Neural cell (in vitro differentiated cells): ENCODE measurements around the gene PCBD2. TPM values are rescaled to one million over a fixed set of nuclear protein-coding genes. Genes with fewer than 3 reads are reported as not detected.

Source experiments
- H2AFZ ChIP-seq: fragments of 200-600, 300-800 bp; sonication (generic), shearing (Covaris generic); 2 replicates; pipeline ENCODE4 v1.6.0; 2014; ENCODE audit warnings: low read depth, mild to moderate bottlenecking, antibody characterized with exemption, low read length, moderate library complexity
- H3F3A ChIP-seq: fragments of 200-600 bp; shearing (Covaris generic); 2 replicates; pipeline ENCODE4 v1.6.1; 2016; ENCODE audit warnings: mild to moderate bottlenecking, moderate library complexity, mixed read lengths, antibody characterized with exemption, low read length; ENCODE audit not compliant: insufficient read depth, poor library complexity, severe bottlenecking
- H3K27ac ChIP-seq: fragments of 200-600, 300-800 bp; sonication (generic), shearing (Covaris generic); 2 replicates; pipeline ENCODE4 v1.5.1; 2014; ENCODE audit warnings: mild to moderate bottlenecking, low read length, moderate library complexity
- H3K27me3 ChIP-seq: fragments of 300-800, 200-600 bp; sonication (generic), shearing (Covaris generic); 2 replicates; pipeline ENCODE4 v1.6.0; 2014; ENCODE audit warnings: mild to moderate bottlenecking, low read depth, low read length, moderate library complexity; ENCODE audit not compliant: insufficient read depth
- H3K36me3 ChIP-seq: fragments of 300-800, 200-600 bp; sonication (generic), shearing (Covaris generic); 2 replicates; pipeline ENCODE4 v1.5.1; 2014; ENCODE audit warnings: mild to moderate bottlenecking, antibody characterized with exemption, low read length, moderate library complexity; ENCODE audit not compliant: insufficient read depth
- H3K4me2 ChIP-seq: fragments of 300-800, 200-600 bp; sonication (generic), shearing (Covaris generic); 2 replicates; pipeline ENCODE4 v1.6.0; 2014; ENCODE audit warnings: mild to moderate bottlenecking, low read length
- H3K4me3 ChIP-seq: fragments of 300-800, 200-600 bp; sonication (generic), shearing (Covaris generic); 2 replicates; pipeline ENCODE4 v1.5.1; 2014; ENCODE audit warnings: mild to moderate bottlenecking, low read length, moderate library complexity
- H3K79me2 ChIP-seq: fragments of 200-600 bp; shearing (Covaris generic); replicated peaks from 2 replicates; pipeline ENCODE4 v1.6.0; 2014; ENCODE audit warnings: mild to moderate bottlenecking, low read length, moderate library complexity; ENCODE audit not compliant: insufficient read depth
- H3K9ac ChIP-seq: fragments of 300-800, 200-600 bp; sonication (generic), shearing (Covaris generic); 2 replicates; pipeline ENCODE4 v1.6.1; 2016; ENCODE audit warnings: mild to moderate bottlenecking, low read length, mixed read lengths
- H3K9me2 ChIP-seq: fragments of 200-600 bp; shearing (Covaris generic); 2 replicates; pipeline ENCODE4 v1.6.1; 2016; ENCODE audit warnings: mild to moderate bottlenecking, low read length, mixed read lengths; ENCODE audit not compliant: insufficient read depth
- H3K9me3 ChIP-seq: fragments of 200-600, 300-800 bp; sonication (generic), shearing (Covaris generic); 2 replicates; pipeline ENCODE4 v1.6.1; 2016; ENCODE audit warnings: mild to moderate bottlenecking, mixed run types, low read length, moderate library complexity, mixed read lengths
- H4K20me1 ChIP-seq: fragments of 200-600 bp; shearing (Covaris generic); 2 replicates; pipeline ENCODE4 v1.6.1; 2016; ENCODE audit warnings: mild to moderate bottlenecking, mixed run types; ENCODE audit not compliant: insufficient read depth
- CTCF ChIP-seq: fragments of 450-650 bp; IDR thresholded peaks from 2 replicates; pipeline ENCODE4 v1.5.1; 2014; ENCODE audit warnings: antibody characterized with exemption, mild to moderate bottlenecking, moderate library complexity; ENCODE audit not compliant: poor library complexity, severe bottlenecking
- EP300 ChIP-seq: fragments of 450-650 bp; conservative IDR thresholded peaks from 2 replicates; pipeline ENCODE4 v1.6.1; 2014; ENCODE audit warnings: antibody characterized with exemption, mild to moderate bottlenecking, moderate library complexity; ENCODE audit not compliant: poor library complexity, severe bottlenecking
- EZH2 ChIP-seq: fragments of 200-600, 300-800 bp; shearing (Covaris generic), sonication (generic); IDR thresholded peaks from 2 replicates; pipeline ENCODE4 v1.6.1; 2014; ENCODE audit warnings: antibody characterized with exemption, low read length, borderline replicate concordance, mild to moderate bottlenecking; ENCODE audit not compliant: insufficient read depth, poor library complexity, severe bottlenecking
- MXI1 ChIP-seq: fragments of 450-650 bp; conservative IDR thresholded peaks from 2 replicates; pipeline ENCODE4 v1.6.1; 2014; ENCODE audit warnings: antibody characterized with exemption, mild to moderate bottlenecking; ENCODE audit not compliant: poor library complexity, severe bottlenecking
- POLR2AphosphoS5 ChIP-seq: IDR thresholded peaks from 2 replicates; pipeline ENCODE4 v1.6.1; 2012
- RAD21 ChIP-seq: fragments of 450-650 bp; conservative IDR thresholded peaks from 2 replicates; pipeline ENCODE4 v1.6.1; 2014; ENCODE audit warnings: antibody characterized with exemption, mild to moderate bottlenecking, moderate library complexity
- REST ChIP-seq: IDR thresholded peaks from 2 replicates; pipeline ENCODE4 v1.6.1; 2012; ENCODE audit warnings: borderline replicate concordance
- SMC3 ChIP-seq: fragments of 450-650 bp; conservative IDR thresholded peaks from 2 replicates; pipeline ENCODE4 v1.6.1; 2014; ENCODE audit warnings: antibody characterized with exemption, mild to moderate bottlenecking, moderate library complexity; ENCODE audit not compliant: poor library complexity
- TAF1 ChIP-seq: IDR thresholded peaks from 2 replicates; pipeline ENCODE4 v1.6.1; 2012; ENCODE audit warnings: low read depth
- polyA plus RNA-seq: library from polyadenylated mRNA; depleted of rRNA; stranded (reverse); fragments of >200 nt; gene quantifications from 2 replicates; pipeline ENCODE4 v1.2.3, GENCODE V29; 2014

Gene PCBD2
- polyA plus RNA-seq, 1 donor from 2014 or later, result 6.0 TPM

- no peaks in the 10 kb centered on the region for H3K79me2 ChIP-seq
- no peaks in the 10 kb centered on the region for H3K9me3 ChIP-seq
- H3K36me3 ChIP-seq, result no peaks in the 10 kb centered on the region
- no peak overlapping the region for H3K4me2 ChIP-seq
- TF ChIP-seq SMC3 (no peak), EP300 (no peak), RAD21 (no peak)
- H3K9ac ChIP-seq, result no peak overlapping the region
- H3K27ac ChIP-seq, result no peak overlapping the region
- H3K4me3 ChIP-seq, result no peak overlapping the region
- H2AFZ ChIP-seq, result no peak overlapping the region
- no peaks in the 10 kb centered on the region for H4K20me1 ChIP-seq
- H3K9me2 ChIP-seq, result no peaks in the 10 kb centered on the region
- no peaks in the 10 kb centered on the region for H3K27me3 ChIP-seq
- no peaks in the 10 kb centered on the region for H3F3A ChIP-seq
Measured at GRCh38 chr5:134943547-134943946, 38.6 kb downstream of the PCBD2 start.

GRCh38 chr5:134944630-134945029 is 39.7 kb downstream of the PCBD2 start:
- no peaks in the 10 kb centered on the region for H3K79me2 ChIP-seq
- no peak overlapping the region for H3K27ac ChIP-seq
- no peaks in the 10 kb centered on the region for H3K9me3 ChIP-seq
- no peak overlapping the region for H3K4me2 ChIP-seq
- no peak overlapping the region for H2AFZ ChIP-seq
- H3K9me2 ChIP-seq, result no peaks in the 10 kb centered on the region
- H3K4me3 ChIP-seq, result no peak overlapping the region
- H3K36me3 ChIP-seq, result no peaks in the 10 kb centered on the region
- TF ChIP-seq RAD21, result no peak
- no peak for TF ChIP-seq REST
- no peak for TF ChIP-seq POLR2AphosphoS5
- no peak for TF ChIP-seq EP300
- no peak for TF ChIP-seq TAF1
- no peak for TF ChIP-seq MXI1
- TF ChIP-seq CTCF, result no peak
- TF ChIP-seq EZH2, result no peak
- no peak overlapping the region for H3K9ac ChIP-seq
- H3K27me3 ChIP-seq, result no peaks in the 10 kb centered on the region
- H3F3A ChIP-seq, result no peaks in the 10 kb centered on the region
- no peaks in the 10 kb centered on the region for H4K20me1 ChIP-seq

- Histone ChIP-seq H3F3A (no peaks in the 10 kb centered on the region), H3K27me3 (no peaks in the 10 kb centered on the region), H3K36me3 (no peaks in the 10 kb centered on the region), H3K9ac (no peak overlapping the region), H3K4me2 (no peak overlapping the region), H3K9me2 (no peaks in the 10 kb centered on the region), H2AFZ (no peak overlapping the region), H3K9me3 (no peaks in the 10 kb centered on the region), H3K4me3 (no peak overlapping the region), H4K20me1 (no peaks in the 10 kb centered on the region), H3K27ac (no peak overlapping the region), H3K79me2 (no peaks in the 10 kb centered on the region)
- TF ChIP-seq EP300 (no peak), TAF1 (no peak), POLR2AphosphoS5 (no peak), MXI1 (no peak), CTCF (no peak), SMC3 (no peak), EZH2 (no peak), REST (no peak), RAD21 (no peak)
Measured at GRCh38 chr5:134945041-134945440, 40.1 kb downstream of the PCBD2 start.
